Central memory CD8-positive, alpha-beta T cell (primary cell): Measurements from ENCODE around the gene BCL2L15.

Source experiments
- ATAC-seq: fragments of 150-1000 bp; cut with Tn5 transposase; replicated peaks from 2 replicates; pipeline ENCODE4 v1.10.0; 2022; ENCODE audit warnings: mild to moderate bottlenecking, moderate FRiP score, moderate number of reproducible peaks; ENCODE audit not compliant: poor library complexity, severe bottlenecking; ENCODE audit errors: extremely low read depth
- DNase-seq, 2 donors: peaks; one replicate each; pipeline ENCODE4 v3.0.0; 2021; ENCODE audit warnings: low spot score in 2 of 2
- H3K27ac Mint-ChIP-seq: one replicate; pipeline ENCODE4 v1.8.0; 2022; ENCODE audit warnings: low read depth, mild to moderate bottlenecking, moderate library complexity, mixed read lengths
- H3K27me3 Mint-ChIP-seq: one replicate; pipeline ENCODE4 v1.8.0; 2022; ENCODE audit warnings: mixed read lengths
- H3K36me3 Mint-ChIP-seq: one replicate; pipeline ENCODE4 v1.8.0; 2022; ENCODE audit warnings: mild to moderate bottlenecking, moderate library complexity, mixed read lengths; ENCODE audit not compliant: insufficient read depth
- H3K4me1 Mint-ChIP-seq: one replicate; pipeline ENCODE4 v1.8.0; 2022; ENCODE audit warnings: mixed read lengths
- H3K4me3 Mint-ChIP-seq: one replicate; pipeline ENCODE4 v1.8.0; 2022; ENCODE audit warnings: mild to moderate bottlenecking, moderate library complexity, mixed read lengths
- H3K9me3 Mint-ChIP-seq: one replicate; pipeline ENCODE4 v1.8.0; 2022; ENCODE audit warnings: mixed read lengths

BCL2L15 gene

GRCh38 chr1:113876176-113876575, 11.2 kb downstream of the BCL2L15 start:
- no peaks in the 10 kb centered on the region for H3K27me3 Mint-ChIP-seq
- H3K36me3 Mint-ChIP-seq, result peaks cover 11% of the 10 kb centered on the region
- H3K27ac Mint-ChIP-seq, result peak overlapping the region; percentile 87
- no peaks in the 10 kb centered on the region for H3K9me3 Mint-ChIP-seq
- H3K4me3 Mint-ChIP-seq, result no peak overlapping the region
- H3K4me1 Mint-ChIP-seq, result peaks cover 77% of the 10 kb centered on the region
- no peak for DNase-seq
- ATAC-seq, result no peak

- DNase-seq (no peak), ATAC-seq (no peak)
- Mint-ChIP-seq H3K27ac (peak overlapping the region; percentile 87), H3K36me3 (peaks cover 11% of the 10 kb centered on the region), H3K27me3 (no peaks in the 10 kb centered on the region), H3K9me3 (no peaks in the 10 kb centered on the region), H3K4me3 (peak overlapping the region; percentile 36), H3K4me1 (peaks cover 73% of the 10 kb centered on the region)
Observed at GRCh38 chr1:113875714-113876113, 11.7 kb downstream of the BCL2L15 start.

GRCh38 chr1:113874012-113874879, 13.1 kb downstream of the BCL2L15 start:
- peak; percentile 8 for ATAC-seq
- Mint-ChIP-seq H3K36me3 (peaks cover 16% of the 10 kb centered on the region), H3K27ac (peak overlapping the region; percentile 87), H3K27me3 (no peaks in the 10 kb centered on the region), H3K9me3 (no peaks in the 10 kb centered on the region), H3K4me3 (peak overlapping the region; percentile 51), H3K4me1 (peaks cover 73% of the 10 kb centered on the region)
- no peak for DNase-seq

DNA sequence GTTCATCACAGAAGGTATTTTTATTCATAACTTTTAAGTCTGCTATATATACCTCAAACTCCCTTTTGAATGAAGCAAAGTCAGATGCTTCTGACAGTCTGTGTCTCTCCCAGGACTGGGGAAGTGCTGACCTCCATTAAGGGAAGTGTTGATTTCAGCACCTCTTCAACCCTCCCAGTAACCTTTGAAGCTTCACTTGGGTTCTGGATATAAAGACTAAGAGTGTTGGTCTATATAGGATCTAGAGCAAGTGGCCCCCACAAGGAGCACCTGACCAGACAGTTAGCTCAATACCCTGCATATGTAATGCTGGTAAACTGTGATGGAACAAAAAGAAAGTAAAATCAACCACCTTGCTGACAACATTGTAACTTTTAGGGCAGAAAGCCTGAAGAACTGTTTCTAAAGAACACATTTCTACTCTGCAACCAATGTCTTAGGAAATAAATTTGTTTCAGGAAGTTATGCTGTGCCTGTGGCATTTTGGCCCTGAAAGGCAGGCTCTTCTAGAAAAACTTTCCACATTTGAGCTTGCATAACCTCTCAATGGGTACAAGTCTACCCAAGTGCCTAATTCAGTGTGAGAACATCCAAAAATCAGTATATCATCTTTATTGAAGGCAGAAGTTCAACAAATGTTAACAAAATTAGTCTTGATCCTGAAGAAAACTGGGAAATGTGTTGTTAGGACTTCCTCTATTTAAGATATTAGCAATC, 15.0 kb downstream of the BCL2L15 start:
- H3K27ac Mint-ChIP-seq, result peak overlapping the region; percentile 90
- DNase-seq (no peak), ATAC-seq (peak; percentile 6)
- peaks cover 16% of the 10 kb centered on the region for H3K36me3 Mint-ChIP-seq
- peak overlapping the region; percentile 86 for H3K4me3 Mint-ChIP-seq
- H3K9me3 Mint-ChIP-seq, result no peaks in the 10 kb centered on the region
- H3K4me1 Mint-ChIP-seq, result peaks cover 76% of the 10 kb centered on the region
- no peaks in the 10 kb centered on the region for H3K27me3 Mint-ChIP-seq

DNA sequence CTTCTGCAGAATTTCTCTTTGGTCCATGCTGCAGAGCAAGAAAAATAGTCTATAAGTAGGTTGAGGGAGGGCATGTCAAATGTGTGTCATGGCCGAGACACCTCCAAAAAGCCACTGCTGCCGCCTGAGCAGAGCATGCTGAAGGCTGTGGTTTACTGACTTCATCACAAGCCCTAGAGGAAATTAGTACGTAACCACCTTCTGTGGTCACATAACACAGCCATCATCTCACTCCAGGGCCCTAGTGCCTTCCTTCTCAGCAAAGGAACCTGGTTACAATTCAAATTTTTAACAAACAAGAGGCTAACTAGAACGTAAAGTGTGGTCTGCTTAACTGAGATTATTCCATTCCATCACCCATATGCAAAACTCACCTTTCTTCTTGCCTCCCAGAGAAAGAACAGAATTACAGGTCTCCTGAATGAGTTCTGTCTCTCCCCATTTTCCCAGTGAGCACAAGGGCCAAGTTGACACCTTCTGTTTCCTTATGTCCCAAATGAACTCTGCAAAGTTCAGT, 15.7 kb downstream of the BCL2L15 start, which contains the start of gene PTPN22:
Gene PTPN22, minus strand, starts transcription at position 116 of the 517 bp plus-strand sequence.
- H3K27me3 Mint-ChIP-seq, result no peaks in the 10 kb centered on the region
- H3K4me1 Mint-ChIP-seq, result peaks cover 77% of the 10 kb centered on the region
- peak within 1 kb of the TSS; percentile 90 for H3K27ac Mint-ChIP-seq
- H3K9me3 Mint-ChIP-seq, result no peaks in the 10 kb centered on the region
- ATAC-seq, result peak; percentile 97
- peaks cover 16% of the 10 kb centered on the region for H3K36me3 Mint-ChIP-seq
- peak within 1 kb of the TSS; percentile 86 for H3K4me3 Mint-ChIP-seq
- peak; percentile 55 to 85 for DNase-seq

DNA sequence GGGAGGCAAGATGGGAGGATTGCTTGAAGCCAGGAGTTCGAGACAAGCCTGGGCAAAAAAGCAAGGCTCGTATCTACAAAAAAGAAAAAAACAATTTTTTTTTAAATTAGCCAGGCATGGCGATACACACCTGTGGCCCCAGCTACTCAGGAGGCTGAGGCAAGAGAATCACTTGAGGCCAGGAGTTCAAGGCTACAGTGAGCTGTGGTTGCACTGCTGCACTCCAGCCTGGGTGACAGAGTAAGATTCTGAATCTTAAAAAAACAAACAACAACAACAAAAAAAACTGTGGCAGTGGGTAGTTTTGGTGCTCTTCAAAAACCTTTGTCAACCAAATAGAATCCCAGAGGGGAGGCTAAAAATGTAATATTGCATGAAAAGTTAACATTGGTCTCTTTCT, 16.6 kb downstream of the BCL2L15 start:
- no peaks in the 10 kb centered on the region for H3K27me3 Mint-ChIP-seq
- peak overlapping the region; percentile 78 for H3K27ac Mint-ChIP-seq
- no peaks in the 10 kb centered on the region for H3K9me3 Mint-ChIP-seq
- H3K4me1 Mint-ChIP-seq, result peaks cover 78% of the 10 kb centered on the region
- H3K4me3 Mint-ChIP-seq, result peak overlapping the region; percentile 86
- peaks cover 15% of the 10 kb centered on the region for H3K36me3 Mint-ChIP-seq
- DNase-seq (no peak), ATAC-seq (no peak)

DNA sequence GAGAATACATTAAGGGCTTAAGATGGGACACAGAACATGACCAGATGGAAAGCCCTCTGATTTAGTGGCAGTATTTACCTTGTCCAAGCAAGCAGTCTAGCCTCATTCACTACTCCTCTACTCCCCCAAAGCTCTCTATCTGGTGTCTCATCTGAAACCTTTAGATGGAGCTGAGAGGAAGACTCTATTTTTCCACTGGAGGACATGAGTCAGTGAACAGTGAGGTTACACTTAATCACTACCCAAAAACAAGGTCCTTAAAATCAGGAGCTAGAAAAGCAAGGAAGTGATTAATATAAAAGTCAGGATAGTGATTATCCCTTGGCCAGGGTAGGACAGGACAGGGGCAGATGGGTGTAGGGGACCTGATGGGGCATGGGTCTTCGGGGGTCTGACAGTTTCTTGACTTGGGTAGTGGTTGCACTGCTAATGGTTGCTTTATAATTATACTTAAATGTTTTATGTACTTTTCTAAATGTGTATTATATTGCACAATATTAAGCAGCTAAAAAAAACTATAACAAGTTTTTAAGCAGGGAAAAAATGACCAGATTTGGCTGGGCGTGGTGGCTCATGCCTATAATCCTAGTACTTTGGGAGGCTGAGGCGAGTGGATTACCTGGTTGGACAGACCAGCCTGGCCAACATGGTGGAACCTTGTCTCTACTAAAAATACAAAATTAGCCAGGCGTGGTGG, 18.8 kb downstream of the BCL2L15 start:
- no peak for DNase-seq
- no peak for ATAC-seq
- no peaks in the 10 kb centered on the region for H3K27me3 Mint-ChIP-seq
- H3K4me3 Mint-ChIP-seq, result peak overlapping the region; percentile 86
- H3K4me1 Mint-ChIP-seq, result peaks cover 68% of the 10 kb centered on the region
- H3K9me3 Mint-ChIP-seq, result no peaks in the 10 kb centered on the region
- peaks cover 24% of the 10 kb centered on the region for H3K36me3 Mint-ChIP-seq
- H3K27ac Mint-ChIP-seq, result peak overlapping the region; percentile 78

GRCh38 chr1:113861641-113862040, 25.7 kb downstream of the BCL2L15 start:
- H3K4me3 Mint-ChIP-seq, result peak overlapping the region; percentile 31
- ATAC-seq (no peak), DNase-seq (no peak)
- H3K36me3 Mint-ChIP-seq, result peaks cover 46% of the 10 kb centered on the region
- H3K27me3 Mint-ChIP-seq, result no peaks in the 10 kb centered on the region
- H3K9me3 Mint-ChIP-seq, result no peaks in the 10 kb centered on the region
- peak overlapping the region; percentile 37 for H3K27ac Mint-ChIP-seq
- peaks cover 62% of the 10 kb centered on the region for H3K4me1 Mint-ChIP-seq

GRCh38 chr1:113860891-113861290, 26.5 kb downstream of the BCL2L15 start:
- H3K4me3 Mint-ChIP-seq, result peak overlapping the region; percentile 10

GRCh38 chr1:113859478-113860175, 27.8 kb downstream of the BCL2L15 start:
- H3K4me3 Mint-ChIP-seq, result peak overlapping the region; percentile 23
- no peak for DNase-seq

More at GRCh38 chr1:113860891-113861290, 26.5 kb downstream of the BCL2L15 start:
- H3K4me1 Mint-ChIP-seq, result peaks cover 58% of the 10 kb centered on the region
- H3K27ac Mint-ChIP-seq, result peak overlapping the region; percentile 37
- peaks cover 53% of the 10 kb centered on the region for H3K36me3 Mint-ChIP-seq
- DNase-seq (no peak), ATAC-seq (no peak)
- no peaks in the 10 kb centered on the region for H3K27me3 Mint-ChIP-seq
- no peaks in the 10 kb centered on the region for H3K9me3 Mint-ChIP-seq

GRCh38 chr1:113858982-113859381, 28.4 kb downstream of the BCL2L15 start:
- Mint-ChIP-seq H3K9me3 (no peaks in the 10 kb centered on the region), H3K36me3 (peaks cover 54% of the 10 kb centered on the region), H3K27me3 (no peaks in the 10 kb centered on the region), H3K4me1 (peaks cover 45% of the 10 kb centered on the region), H3K4me3 (peak overlapping the region; percentile 23), H3K27ac (peak overlapping the region; percentile 37)
- DNase-seq (no peak), ATAC-seq (no peak)

More at GRCh38 chr1:113859478-113860175, 27.8 kb downstream of the BCL2L15 start:
- H3K27ac Mint-ChIP-seq, result peak overlapping the region; percentile 37
- peaks cover 57% of the 10 kb centered on the region for H3K36me3 Mint-ChIP-seq
- H3K4me1 Mint-ChIP-seq, result peaks cover 47% of the 10 kb centered on the region
- no peaks in the 10 kb centered on the region for H3K27me3 Mint-ChIP-seq
- ATAC-seq, result peak; percentile 92
- no peaks in the 10 kb centered on the region for H3K9me3 Mint-ChIP-seq
